Limb (tissue), 2 donors: ENCODE results near the gene KIF16B.
A peak's percentile ranks its signal among the peaks of the same experiment; 100 is the strongest.
"Not testable (repeated sequence)": the region's sequence is repeated elsewhere in the genome, so short reads cannot be mapped to it uniquely, and the experiment has no call there.

Experiments used
- DNase-seq, 2 donors: peaks; one replicate each; pipeline ENCODE4 v3.0.0-alpha.2; 2016; ENCODE audit errors: extremely low spot score in 2 of 2

The KIF16B gene

DNA sequence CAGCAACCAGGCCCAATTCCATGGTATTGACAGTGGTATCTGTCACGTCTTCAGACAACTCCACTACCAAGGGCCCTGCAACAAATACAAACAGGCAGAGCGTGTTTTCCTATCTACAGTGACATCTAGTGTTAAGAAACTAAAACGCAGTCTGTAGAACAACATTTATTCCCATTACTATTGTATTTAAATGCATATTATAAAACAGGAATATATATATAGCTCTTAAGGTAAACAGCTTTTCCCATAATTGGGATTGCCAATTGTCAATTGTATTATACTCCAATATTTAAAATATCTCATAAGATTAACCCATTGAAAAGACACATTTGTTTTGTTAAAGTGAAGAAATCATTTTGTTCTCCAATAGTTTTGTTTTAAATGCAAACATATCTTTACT, 97.2 kb downstream of the KIF16B start:
- peak in 1 of 2 donors; percentile 74 for DNase-seq

DNA sequence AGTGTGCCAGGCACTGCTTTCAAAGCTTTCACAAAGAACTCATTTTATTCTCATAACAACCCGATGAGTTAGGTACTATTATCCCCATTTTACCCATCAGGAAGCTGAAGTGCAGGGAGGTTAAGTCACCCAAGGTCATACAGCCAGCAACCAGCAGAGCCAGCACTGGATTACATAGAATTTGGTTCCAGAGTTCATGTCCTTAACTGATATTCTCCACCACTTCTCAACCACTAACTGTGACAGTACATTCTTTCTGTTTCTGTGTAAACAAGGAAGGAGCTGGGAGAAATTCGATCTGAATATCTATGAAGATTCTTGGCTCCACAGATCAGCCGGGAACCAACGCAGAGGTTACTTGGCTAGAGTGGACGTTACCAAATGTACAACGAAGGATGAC, 98.0 kb downstream of the KIF16B start:
- no peak for DNase-seq

GRCh38 chr20:16474363-16474762, 98.9 kb downstream of the KIF16B start:
- DNase-seq: no peak

- no peak for DNase-seq
These were observed 101.0 kb downstream of the KIF16B start for GRCh38 chr20:16472045-16472872.

DNA sequence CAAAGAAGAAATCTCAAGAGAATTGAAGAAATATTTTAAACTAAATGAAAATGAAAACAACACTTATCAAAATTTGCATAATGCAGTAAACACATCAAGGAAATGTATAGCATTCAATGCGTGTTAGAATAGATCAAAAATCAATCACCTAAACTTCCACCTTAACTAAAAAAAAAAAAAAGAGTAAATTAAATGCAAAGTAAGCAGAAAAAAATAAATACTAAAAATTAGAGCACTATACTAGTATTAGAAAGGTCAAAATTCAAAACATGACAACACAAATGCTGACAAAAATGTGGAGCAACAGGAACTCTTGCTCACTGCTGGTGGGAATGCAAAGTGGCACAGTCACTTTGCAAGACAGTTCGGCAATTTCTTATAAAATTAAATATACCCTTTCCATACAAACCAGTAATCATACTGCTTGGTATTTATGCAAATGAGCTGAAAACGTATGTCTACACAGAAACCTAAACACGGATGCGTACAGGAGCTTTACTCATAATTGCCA, 103.8 kb downstream of the KIF16B start:
- DNase-seq: no peak

- DNase-seq: no peak
These were observed 110.5 kb downstream of the KIF16B start for GRCh38 chr20:16462711-16463110.

DNA sequence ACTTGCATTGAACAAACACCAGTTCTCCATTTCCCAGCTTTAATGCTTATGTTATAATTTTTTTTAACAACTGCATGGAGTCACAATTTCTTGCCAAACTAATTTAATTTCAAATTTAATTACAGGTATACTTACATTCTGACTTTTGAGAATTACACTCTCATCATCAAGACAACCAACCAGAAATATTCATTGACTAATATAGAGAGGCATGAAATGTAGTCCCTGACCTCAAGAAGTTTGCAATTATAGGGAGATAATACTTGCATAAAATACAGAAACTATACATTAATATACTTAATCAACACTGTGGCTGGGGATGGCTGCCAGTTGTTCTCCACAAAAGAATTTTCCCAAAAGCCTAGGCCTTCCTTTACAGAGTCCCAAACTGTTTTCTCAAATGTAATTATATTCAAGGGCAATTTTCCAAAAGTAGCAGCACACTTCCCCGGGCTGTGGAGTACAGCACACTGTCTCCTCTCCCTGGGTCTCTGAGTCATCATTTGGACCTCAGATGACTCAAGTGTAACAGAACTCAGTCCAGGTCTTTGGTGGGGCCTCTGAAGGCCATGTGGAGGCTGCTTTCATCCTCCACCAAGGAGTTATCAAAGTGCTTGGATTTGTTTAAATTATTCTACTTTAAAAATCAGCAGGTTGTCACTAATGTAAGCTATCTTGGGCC, 114.1 kb downstream of the KIF16B start:
- DNase-seq: peak in 1 of 2 donors; percentile 46

GRCh38 chr20:16457514-16457913, 115.7 kb downstream of the KIF16B start:
- no peak for DNase-seq

DNA sequence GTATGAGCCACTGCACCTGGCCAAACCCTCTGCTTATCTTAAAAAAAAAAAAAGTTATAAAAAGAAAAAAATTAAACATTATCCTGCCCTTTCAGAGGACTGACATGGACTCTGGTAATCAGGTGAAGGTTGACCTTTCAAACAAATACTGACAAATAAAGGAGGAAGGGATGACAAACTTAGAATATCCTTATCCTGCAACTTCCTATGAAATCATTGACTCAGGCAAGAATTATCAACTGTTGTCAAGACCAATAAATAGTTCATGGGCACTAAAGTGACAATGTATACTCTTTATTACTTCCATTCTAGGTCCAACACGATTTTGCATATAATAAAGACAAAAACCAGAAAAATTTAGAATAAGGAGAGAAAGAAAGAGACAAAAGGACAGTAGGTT, 117.9 kb downstream of the KIF16B start:
- no peak for DNase-seq

GRCh38 chr20:16451982-16452381, 121.3 kb downstream of the KIF16B start:
- no peak for DNase-seq

GRCh38 chr20:16451001-16451400, 122.2 kb downstream of the KIF16B start:
- DNase-seq: no peak

GRCh38 chr20:16446991-16447390, 126.3 kb downstream of the KIF16B start:
- no peak for DNase-seq

DNA sequence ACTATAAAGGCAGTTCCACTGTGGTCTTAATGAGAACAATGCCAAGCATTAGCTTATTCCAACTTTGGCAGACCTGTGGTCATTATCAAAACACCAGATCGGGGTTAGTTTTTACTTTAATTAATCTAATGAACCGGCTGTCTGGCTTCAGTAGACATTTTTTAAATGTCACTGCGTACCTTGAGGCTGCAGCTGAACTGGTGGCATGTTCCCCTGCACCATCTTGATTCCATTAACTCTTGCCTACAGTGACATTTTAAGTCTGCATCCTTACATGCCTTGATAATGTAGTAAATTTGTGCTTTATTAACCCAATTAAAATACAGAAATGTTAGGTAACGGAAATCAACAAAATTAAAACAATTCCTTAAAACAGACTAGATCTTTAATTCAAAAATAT, 127.0 kb downstream of the KIF16B start:
- DNase-seq: no peak

DNA sequence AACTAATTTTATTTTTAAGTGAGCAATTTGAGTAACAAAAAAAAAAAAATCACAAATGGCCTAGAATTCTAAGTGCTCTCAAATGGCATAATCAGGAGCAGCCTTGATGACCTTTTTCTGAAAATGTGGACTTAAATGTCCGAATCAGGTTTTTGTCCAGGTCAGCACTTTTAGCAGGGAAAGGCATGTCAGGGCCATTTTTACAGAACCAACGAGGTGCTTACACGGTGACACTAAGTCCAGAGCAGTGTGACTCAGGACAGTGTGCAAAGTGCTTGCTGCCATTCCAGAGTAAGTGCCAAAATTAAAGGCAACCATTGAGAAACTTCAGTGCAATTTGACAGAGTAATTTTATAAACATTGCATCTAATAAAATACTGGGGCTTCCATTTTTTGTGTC, 127.8 kb downstream of the KIF16B start:
- DNase-seq: no peak

GRCh38 chr20:16444057-16444777, 129.0 kb downstream of the KIF16B start:
- peak in 1 of 2 donors; percentile 78 for DNase-seq

DNA sequence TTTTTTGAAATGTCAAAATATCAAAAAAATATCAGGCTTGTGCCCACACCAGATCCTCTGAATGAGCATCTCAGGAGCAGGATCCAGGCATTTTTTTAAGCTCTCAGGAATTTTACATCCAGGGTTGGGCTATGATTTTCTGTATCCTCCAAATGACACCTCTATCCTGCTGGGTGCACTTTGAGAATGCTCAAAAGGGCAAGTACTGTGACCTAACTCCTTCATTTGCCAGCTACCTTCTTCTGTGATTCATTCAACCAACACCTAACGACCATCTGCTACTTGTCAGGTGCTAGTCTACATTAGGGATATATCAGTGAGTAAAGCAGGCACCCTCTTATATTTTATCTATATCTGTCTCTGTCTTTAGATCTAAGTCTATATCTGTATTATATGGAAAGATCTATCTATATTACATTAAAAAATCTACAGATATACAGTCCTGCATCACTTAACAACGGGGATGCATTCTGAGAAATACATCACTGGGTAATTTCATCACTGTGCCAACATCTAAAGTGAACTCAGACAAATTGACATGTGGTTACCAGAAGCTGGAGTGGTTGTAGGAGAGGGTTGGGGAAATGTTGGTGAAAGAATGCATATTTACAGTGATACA, 131.6 kb downstream of the KIF16B start:
- DNase-seq: no peak

GRCh38 chr20:16440686-16441085, 132.6 kb downstream of the KIF16B start:
- no peak for DNase-seq

DNA sequence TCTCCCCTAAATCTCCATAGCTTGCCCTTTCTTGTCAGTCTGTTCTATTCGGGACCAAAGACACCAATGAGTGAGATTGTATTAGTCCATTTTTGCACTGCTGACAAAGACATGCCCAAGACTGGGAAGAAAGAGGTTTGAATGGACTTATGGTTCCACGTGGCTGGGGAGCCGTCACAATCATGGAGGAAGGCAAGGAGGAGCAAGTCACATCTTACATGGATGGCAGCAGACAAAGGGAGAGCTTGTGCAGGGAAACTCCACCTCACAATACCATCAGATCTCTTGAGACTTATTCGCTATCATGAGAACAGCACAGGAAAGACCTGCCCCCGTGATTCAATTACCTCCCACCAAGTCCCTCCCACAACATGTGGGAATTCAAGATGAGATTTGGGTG, 133.7 kb downstream of the KIF16B start:
- not testable (repeated sequence) for DNase-seq

DNA sequence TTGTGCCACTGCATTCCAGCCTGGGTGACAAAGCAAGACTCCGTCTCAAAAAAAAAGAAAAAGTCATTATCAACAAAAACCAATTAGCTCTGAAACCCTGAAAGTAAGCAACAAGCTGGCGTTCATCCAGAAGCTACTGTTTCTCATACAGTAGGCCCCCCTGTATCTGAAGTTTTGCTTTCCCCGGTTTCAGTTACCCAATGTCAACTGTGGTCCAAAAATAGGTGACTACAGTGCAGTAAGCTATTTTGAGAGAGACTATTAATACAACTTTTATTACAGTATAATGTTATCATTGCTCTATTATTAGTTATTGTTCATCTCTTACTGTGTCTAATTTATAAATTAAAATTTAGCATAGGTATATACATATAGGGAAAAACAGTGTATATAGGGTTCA, 135.1 kb downstream of the KIF16B start:
- peak in 1 of 2 donors; percentile 16 for DNase-seq

- DNase-seq: no peak
These were observed 135.8 kb downstream of the KIF16B start for GRCh38 chr20:16437387-16437996.

GRCh38 chr20:16434062-16434664, 139.1 kb downstream of the KIF16B start:
- DNase-seq: peak in 1 of 2 donors; percentile 68
